Measurements from ENCODE around the gene RPS14. TPM values are rescaled to one million over a fixed set of nuclear protein-coding genes. Genes with fewer than 3 reads are reported as not detected.

RPS14 gene
- total and polyA plus RNA-seq, 2 of the 8 experiments (the other 6 are each of a cell fraction or from before 2014, with no cell fraction given), result 2,548 to 6,423 TPM

- Histone ChIP-seq H3K27ac (ENCODE audit: low read depth, low read length) (no peak overlapping the region), H2BK120ac (replicated peaks; ENCODE audit: low read depth, low read length) (no peak overlapping the region), H2AK5ac (ENCODE audit: low read depth, low read length) (no peak overlapping the region), H3K9me3 (ENCODE audit: insufficient read depth in 2 of 2, low read depth in 1 of 2, low read length in 1 of 2) (no peaks in the 10 kb centered on the region), H4K20me1 (replicated peaks in 1 of 2; ENCODE audit: control insufficient read depth in 1 of 2, insufficient read depth in 2 of 2, low read length in 2 of 2) (peaks cover 6 to 7% of the 10 kb centered on the region in 2 experiments), H3K23ac (ENCODE audit: insufficient read length) (no peak overlapping the region), H2BK5ac (ENCODE audit: low read depth, low read length) (no peak overlapping the region), H4K91ac (replicated peaks; ENCODE audit: insufficient read length, low read length) (no peak overlapping the region), H3K14ac (ENCODE audit: insufficient read length) (no peak overlapping the region), H3K4me1 (replicated peaks in 1 of 4; ENCODE audit: control insufficient read depth in 3 of 4, insufficient read depth in 4 of 4, low read length in 3 of 4) (no peaks in the 10 kb centered on the region), H4K5ac (ENCODE audit: insufficient read length, low read depth, low read length) (no peak overlapping the region), H2BK12ac (ENCODE audit: low read depth, low read length) (no peak overlapping the region), H3K27me3 (replicated peaks in 1 of 4; ENCODE audit: control insufficient read depth in 3 of 4, extremely low read depth in 1 of 4, insufficient read depth in 3 of 4, low read length in 3 of 4) (no peaks in the 10 kb centered on the region), H4K8ac (ENCODE audit: extremely low read depth, insufficient read depth, low read length) (no peak overlapping the region), H3K9ac (replicated peaks in 1 of 4; ENCODE audit: extremely low read depth in 1 of 4, low read depth in 3 of 4, low read length in 3 of 4) (no peak overlapping the region), H3K23me2 (ENCODE audit: low read depth, low read length) (no peaks in the 10 kb centered on the region), H3K4me3 (ENCODE audit: extremely low read depth in 1 of 4, insufficient read depth in 2 of 4, low read depth in 3 of 4, low read length in 4 of 4) (no peak overlapping the region), H3K79me2 (ENCODE audit: control insufficient read depth in 1 of 2, insufficient read depth in 2 of 2, low read length in 2 of 2) (no peaks in the 10 kb centered on the region), H3K79me1 (ENCODE audit: low read depth, low read length) (no peaks in the 10 kb centered on the region), H2AFZ (ENCODE audit: low read length) (no peak overlapping the region), H3K56ac (replicated peaks; ENCODE audit: insufficient read length, low read depth, low read length) (no peak overlapping the region), H3K4ac (replicated peaks; ENCODE audit: insufficient read length, low read depth, low read length) (no peak overlapping the region), H3K4me2 (ENCODE audit: insufficient read depth in 1 of 2, low read depth in 2 of 2, low read length in 2 of 2) (no peak overlapping the region), H3K36me3 (ENCODE audit: control insufficient read depth in 2 of 4, insufficient read depth in 4 of 4, low read length in 3 of 4) (peaks cover 46 to 89% (median 76%) of the 10 kb centered on the region in 4 experiments), H2BK20ac (ENCODE audit: low read length) (no peak overlapping the region), H2BK15ac (ENCODE audit: low read length) (no peak overlapping the region), H3K18ac (ENCODE audit: extremely low read depth, low read length) (no peak overlapping the region)
- POLR2A ChIA-PET (ENCODE audit: partially characterized antibody), result interaction anchor here (0.6 to 19.1 kb wide), 11 partner anchors 8 to 215 kb away, joined by 3 to 455 read pairs (median 4); partner anchors contain the start of genes CD74, RPS14 and TCOF1
- CTCF ChIA-PET (ENCODE audit: partially characterized antibody), result interaction anchor here (0.6 to 16.9 kb wide), 23 partner anchors 8 to 352 kb away, joined by 3 to 274 read pairs (median 4); partner anchors contain the start of gene CD74
- no peak for FAIRE-seq
- DNase-seq (ENCODE audit: low read depth in 1 of 2, low spot score in 2 of 2), result no peak
- peak in 1 of 2 experiments; percentile 28; a peak in 2 of 4 replicates for TF ChIP-seq RAD21 (IDR thresholded peaks at IDR 0.05 in 1 of 2, conservative IDR thresholded peaks at IDR 0.05 in 1 of 2; ENCODE audit: low read depth in 2 of 2, low read length in 2 of 2)
- TF ChIP-seq, protein P1, sequence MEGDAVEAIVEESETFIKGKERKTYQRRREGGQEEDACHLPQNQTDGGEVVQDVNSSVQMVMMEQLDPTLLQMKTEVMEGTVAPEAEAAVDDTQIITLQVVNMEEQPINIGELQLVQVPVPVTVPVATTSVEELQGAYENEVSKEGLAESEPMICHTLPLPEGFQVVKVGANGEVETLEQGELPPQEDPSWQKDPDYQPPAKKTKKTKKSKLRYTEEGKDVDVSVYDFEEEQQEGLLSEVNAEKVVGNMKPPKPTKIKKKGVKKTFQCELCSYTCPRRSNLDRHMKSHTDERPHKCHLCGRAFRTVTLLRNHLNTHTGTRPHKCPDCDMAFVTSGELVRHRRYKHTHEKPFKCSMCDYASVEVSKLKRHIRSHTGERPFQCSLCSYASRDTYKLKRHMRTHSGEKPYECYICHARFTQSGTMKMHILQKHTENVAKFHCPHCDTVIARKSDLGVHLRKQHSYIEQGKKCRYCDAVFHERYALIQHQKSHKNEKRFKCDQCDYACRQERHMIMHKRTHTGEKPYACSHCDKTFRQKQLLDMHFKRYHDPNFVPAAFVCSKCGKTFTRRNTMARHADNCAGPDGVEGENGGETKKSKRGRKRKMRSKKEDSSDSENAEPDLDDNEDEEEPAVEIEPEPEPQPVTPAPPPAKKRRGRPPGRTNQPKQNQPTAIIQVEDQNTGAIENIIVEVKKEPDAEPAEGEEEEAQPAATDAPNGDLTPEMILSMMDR (IDR thresholded peaks at IDR 0.05; ENCODE audit: control extremely low read depth in 1 of 3, insufficient read depth in 1 of 3, low read depth in 1 of 3, low read length in 3 of 3), result peak in 1 of 3 experiments; percentile 18; a peak in 2 of 4 replicates
- TF ChIP-seq SP2 (IDR thresholded peaks at IDR 0.05; ENCODE audit: low read length), result no peak
- no peak for TF ChIP-seq CBX5 (IDR thresholded peaks at IDR 0.05; ENCODE audit: low read depth, low read length)
- TF ChIP-seq BACH1 (IDR thresholded peaks at IDR 0.05; ENCODE audit: low read length), result no peak
- 92% methylated on average over 14 of the region's 14 CpGs; no CpG with 5 or more reads in 1 of the 2 experiments for WGBS, 2 experiments (ENCODE audit: extremely low coverage in 1 of 2, insufficient coverage in 1 of 2, insufficient read length in 1 of 2, insufficient replicate concordance in 2 of 2, low coverage in 1 of 2, low lambda C conversion rate in 2 of 2, missing lambda C conversion rate in 1 of 2)
These were observed 52.3 kb downstream of the RPS14 start for GRCh38 chr5:150397146-150397781.
